Central memory CD4-positive, alpha-beta T cell (primary cell): ENCODE results near the gene DET1.
"Not testable (repeated sequence)": the region's sequence is repeated elsewhere in the genome, so short reads cannot be mapped to it uniquely, and the experiment has no call there.

Experiments
- DNase-seq: peaks from one replicate; pipeline ENCODE4 v3.0.0; 2022

DET1 gene

GRCh38 chr15:88540350-88540749 is 6.1 kb downstream of the DET1 start:
- not testable (repeated sequence) for DNase-seq

GRCh38 chr15:88539441-88539840 is 7.0 kb downstream of the DET1 start:
- no peak for DNase-seq

- DNase-seq = no peak
Observed at GRCh38 chr15:88538972-88539371, 7.5 kb downstream of the DET1 start.

GRCh38 chr15:88537591-88538317 is 8.7 kb downstream of the DET1 start:
- DNase-seq = no peak

GRCh38 chr15:88535607-88536313 is 10.7 kb downstream of the DET1 start:
- DNase-seq = no peak

GRCh38 chr15:88535100-88535499 is 11.4 kb downstream of the DET1 start:
- DNase-seq = no peak

GRCh38 chr15:88533376-88533775 is 13.1 kb downstream of the DET1 start:
- DNase-seq = no peak

- no peak for DNase-seq
Observed at GRCh38 chr15:88529021-88529630, 17.4 kb downstream of the DET1 start.

GRCh38 chr15:88526247-88526879 is 20.1 kb downstream of the DET1 start:
- DNase-seq = no peak

- no peak for DNase-seq
Observed at GRCh38 chr15:88525418-88525817, 21.1 kb downstream of the DET1 start.

GRCh38 chr15:88524094-88524493 is 22.4 kb downstream of the DET1 start:
- not testable (repeated sequence) for DNase-seq

GRCh38 chr15:88518903-88519302 is 27.6 kb downstream of the DET1 start:
- no peak for DNase-seq

GRCh38 chr15:88513195-88513594 is 33.3 kb downstream of the DET1 start:
- no peak for DNase-seq

- DNase-seq = no peak
Observed at GRCh38 chr15:88512601-88513000, 33.9 kb downstream of the DET1 start.

- no peak for DNase-seq
Observed at GRCh38 chr15:88512078-88512477, 34.4 kb downstream of the DET1 start.

GRCh38 chr15:88511161-88511560 is 35.3 kb downstream of the DET1 start:
- no peak for DNase-seq

GRCh38 chr15:88509964-88510363 is 36.5 kb downstream of the DET1 start:
- no peak for DNase-seq

- no peak for DNase-seq
Observed at GRCh38 chr15:88509321-88509720, 37.2 kb downstream of the DET1 start.

GRCh38 chr15:88506628-88507027 is 39.9 kb downstream of the DET1 start:
- DNase-seq = no peak

GRCh38 chr15:88505721-88506120 is 40.8 kb downstream of the DET1 start:
- no peak for DNase-seq

GRCh38 chr15:88504445-88504844 is 42.0 kb downstream of the DET1 start:
- no peak for DNase-seq

GRCh38 chr15:88498996-88499395 is 47.5 kb downstream of the DET1 start:
- no peak for DNase-seq

GRCh38 chr15:88497109-88497765 is 49.2 kb downstream of the DET1 start:
- DNase-seq = no peak
